Neural cell (in vitro differentiated cells): ENCODE measurements around the gene DENND5A.

Experiments
- EZH2 ChIP-seq: fragments of 200-600, 300-800 bp; shearing (Covaris generic), sonication (generic); IDR thresholded peaks from 2 replicates; pipeline ENCODE4 v1.6.1; 2014; ENCODE audit warnings: antibody characterized with exemption, low read length, borderline replicate concordance, mild to moderate bottlenecking; ENCODE audit not compliant: insufficient read depth, poor library complexity, severe bottlenecking
- TAF1 ChIP-seq: IDR thresholded peaks from 2 replicates; pipeline ENCODE4 v1.6.1; 2012; ENCODE audit warnings: low read depth
- TF ChIP-seq, protein P1 (sequence below): fragments of 450-650 bp; IDR thresholded peaks from 2 replicates; pipeline ENCODE4 v1.5.1; 2014; ENCODE audit warnings: antibody characterized with exemption, mild to moderate bottlenecking, moderate library complexity; ENCODE audit not compliant: poor library complexity, severe bottlenecking

DNA sequence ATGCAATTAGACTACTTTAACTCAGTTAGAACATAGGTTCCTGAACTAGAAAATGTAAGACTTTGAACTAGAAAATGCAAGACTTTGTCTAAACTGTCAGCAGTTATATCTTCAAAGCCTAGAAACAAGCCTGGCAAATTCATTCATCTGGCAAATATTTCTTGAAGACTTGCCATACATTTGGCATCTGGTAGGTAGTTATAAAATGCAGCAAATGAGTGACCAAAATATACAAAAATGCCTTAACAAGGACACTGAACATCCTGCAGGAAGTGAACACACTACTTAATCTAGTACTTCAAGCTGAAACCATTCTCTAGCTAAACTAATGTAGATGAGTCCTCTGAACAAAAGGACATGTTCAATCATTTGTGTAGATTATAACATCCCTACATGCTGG, 89.0 kb downstream of the DENND5A start:
- no peak for TF ChIP-seq TAF1
- TF ChIP-seq, protein P1, sequence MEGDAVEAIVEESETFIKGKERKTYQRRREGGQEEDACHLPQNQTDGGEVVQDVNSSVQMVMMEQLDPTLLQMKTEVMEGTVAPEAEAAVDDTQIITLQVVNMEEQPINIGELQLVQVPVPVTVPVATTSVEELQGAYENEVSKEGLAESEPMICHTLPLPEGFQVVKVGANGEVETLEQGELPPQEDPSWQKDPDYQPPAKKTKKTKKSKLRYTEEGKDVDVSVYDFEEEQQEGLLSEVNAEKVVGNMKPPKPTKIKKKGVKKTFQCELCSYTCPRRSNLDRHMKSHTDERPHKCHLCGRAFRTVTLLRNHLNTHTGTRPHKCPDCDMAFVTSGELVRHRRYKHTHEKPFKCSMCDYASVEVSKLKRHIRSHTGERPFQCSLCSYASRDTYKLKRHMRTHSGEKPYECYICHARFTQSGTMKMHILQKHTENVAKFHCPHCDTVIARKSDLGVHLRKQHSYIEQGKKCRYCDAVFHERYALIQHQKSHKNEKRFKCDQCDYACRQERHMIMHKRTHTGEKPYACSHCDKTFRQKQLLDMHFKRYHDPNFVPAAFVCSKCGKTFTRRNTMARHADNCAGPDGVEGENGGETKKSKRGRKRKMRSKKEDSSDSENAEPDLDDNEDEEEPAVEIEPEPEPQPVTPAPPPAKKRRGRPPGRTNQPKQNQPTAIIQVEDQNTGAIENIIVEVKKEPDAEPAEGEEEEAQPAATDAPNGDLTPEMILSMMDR: no peak
- no peak for TF ChIP-seq EZH2
